Upper lobe of left lung (tissue), 4 donors: Measurements from ENCODE around the gene SLBP.

Experiments
- POLR2A ChIP-seq, 4 donors: fragments of 450-650 bp; IDR thresholded peaks; one replicate each; pipeline ENCODE4 v1.5.1; 2016 to 2017; ENCODE audit warnings: antibody characterized with exemption in 4 of 4, mild to moderate bottlenecking in 2 of 4
- TF ChIP-seq, protein P1 (sequence below), 6 experiments: fragments of 450-650 bp in 4 of 6; fragments of 200-600 bp in 2 of 6; sonication (generic) in 2 of 6; IDR thresholded peaks; one replicate each; pipeline ENCODE4 v1.5.1; 2016 to 2019; ENCODE audit warnings: antibody characterized with exemption in 6 of 6

DNA sequence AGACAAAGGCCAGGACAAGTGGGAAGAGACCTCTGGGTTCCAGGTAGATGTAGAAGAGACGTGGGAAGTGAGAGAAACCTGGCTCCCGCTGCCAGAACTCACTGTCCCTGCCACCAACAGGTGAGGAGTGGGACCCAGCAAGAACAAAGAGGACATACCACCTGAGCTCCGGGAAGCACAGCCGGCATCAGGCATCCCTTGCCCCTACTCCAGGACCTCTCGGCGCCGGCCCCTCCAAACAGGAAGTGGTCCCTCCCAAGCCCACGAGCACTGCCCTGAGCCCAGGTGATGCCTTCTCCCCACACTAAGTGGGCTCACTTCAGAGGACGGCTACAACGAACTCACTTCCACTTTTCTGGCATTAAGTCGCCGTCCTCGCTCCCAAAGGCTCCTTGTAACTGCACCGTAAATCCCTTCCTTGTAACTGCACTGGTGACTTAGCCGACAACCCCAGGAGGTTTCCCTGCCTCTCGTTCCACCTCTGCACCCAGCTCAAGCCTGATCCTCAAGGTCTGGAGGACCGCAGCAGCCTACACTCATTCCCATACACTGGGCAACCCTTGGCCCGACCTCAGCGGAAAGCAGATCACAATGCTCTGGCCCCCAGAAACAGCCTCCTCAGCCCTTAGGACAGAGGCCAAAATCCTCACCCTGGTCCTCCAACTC lies 36.9 kb downstream of the SLBP start:
- TF ChIP-seq, protein P1, sequence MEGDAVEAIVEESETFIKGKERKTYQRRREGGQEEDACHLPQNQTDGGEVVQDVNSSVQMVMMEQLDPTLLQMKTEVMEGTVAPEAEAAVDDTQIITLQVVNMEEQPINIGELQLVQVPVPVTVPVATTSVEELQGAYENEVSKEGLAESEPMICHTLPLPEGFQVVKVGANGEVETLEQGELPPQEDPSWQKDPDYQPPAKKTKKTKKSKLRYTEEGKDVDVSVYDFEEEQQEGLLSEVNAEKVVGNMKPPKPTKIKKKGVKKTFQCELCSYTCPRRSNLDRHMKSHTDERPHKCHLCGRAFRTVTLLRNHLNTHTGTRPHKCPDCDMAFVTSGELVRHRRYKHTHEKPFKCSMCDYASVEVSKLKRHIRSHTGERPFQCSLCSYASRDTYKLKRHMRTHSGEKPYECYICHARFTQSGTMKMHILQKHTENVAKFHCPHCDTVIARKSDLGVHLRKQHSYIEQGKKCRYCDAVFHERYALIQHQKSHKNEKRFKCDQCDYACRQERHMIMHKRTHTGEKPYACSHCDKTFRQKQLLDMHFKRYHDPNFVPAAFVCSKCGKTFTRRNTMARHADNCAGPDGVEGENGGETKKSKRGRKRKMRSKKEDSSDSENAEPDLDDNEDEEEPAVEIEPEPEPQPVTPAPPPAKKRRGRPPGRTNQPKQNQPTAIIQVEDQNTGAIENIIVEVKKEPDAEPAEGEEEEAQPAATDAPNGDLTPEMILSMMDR (IDR thresholded peaks at IDR 0.05) = no peak
- no peak for TF ChIP-seq POLR2A (IDR thresholded peaks at IDR 0.05)
